Osteoblast (primary cell): ENCODE data around the gene CARNS1. TPM values are rescaled to one million over a fixed set of nuclear protein-coding genes. Genes with fewer than 3 reads are reported as not detected.

ENCODE experiments used
- DNase-seq: peaks from one replicate; pipeline ENCODE4 v3.0.0; 2011; ENCODE audit warnings: low spot score, mixed read lengths; ENCODE audit not compliant: insufficient read length; ENCODE audit errors: missing footprints
- H2AFZ ChIP-seq: 2 replicates; pipeline ENCODE4 v1.6.0; 2011; ENCODE audit warnings: mild to moderate bottlenecking, low read length
- H3K27ac ChIP-seq: 2 replicates; pipeline ENCODE4 v1.5.1; 2011; ENCODE audit warnings: mild to moderate bottlenecking, low read depth, low read length, moderate library complexity
- H3K27me3 ChIP-seq: 2 replicates; pipeline ENCODE4 v1.6.0; 2012; ENCODE audit warnings: mild to moderate bottlenecking, control low read depth, inconsistent platforms, low read length, moderate library complexity; ENCODE audit not compliant: insufficient read depth
- H3K36me3 ChIP-seq: 2 replicates; pipeline ENCODE4 v1.5.1; 2011; ENCODE audit warnings: mild to moderate bottlenecking, low read length, control low read depth, moderate library complexity; ENCODE audit not compliant: insufficient read depth
- H3K4me1 ChIP-seq: 2 replicates; pipeline ENCODE4 v1.5.1; 2011; ENCODE audit warnings: mild to moderate bottlenecking, low read length, control low read depth, moderate library complexity; ENCODE audit not compliant: insufficient read depth
- H3K4me2 ChIP-seq: 2 replicates; pipeline ENCODE4 v1.6.0; 2011; ENCODE audit warnings: mild to moderate bottlenecking, low read length; ENCODE audit not compliant: insufficient read depth
- H3K4me3 ChIP-seq: fragments of 200-600 bp; sonication (generic); 3 replicates; pipeline ENCODE4 v1.5.1; 2012; ENCODE audit warnings: mild to moderate bottlenecking, low read length, inconsistent platforms; ENCODE audit not compliant: insufficient read depth
- H3K79me2 ChIP-seq: 2 replicates; pipeline ENCODE4 v1.6.0; 2012; ENCODE audit warnings: mild to moderate bottlenecking, low read length, control low read depth, inconsistent platforms; ENCODE audit not compliant: insufficient read depth
- H3K9me3 ChIP-seq: 2 replicates; pipeline ENCODE4 v1.5.1; 2011; ENCODE audit warnings: low read depth, low read length, control low read depth
- H4K20me1 ChIP-seq: 2 replicates; pipeline ENCODE4 v1.6.0; 2012; ENCODE audit warnings: mild to moderate bottlenecking, low read length, control low read depth; ENCODE audit not compliant: insufficient read depth
- CTCF ChIP-seq: IDR thresholded peaks from 2 replicates; pipeline ENCODE4 v1.5.1; 2011; ENCODE audit warnings: mild to moderate bottlenecking, low read depth, low read length, moderate library complexity; ENCODE audit errors: extremely low read depth
- total RNA-seq: library from RNA; depleted of rRNA; stranded (reverse); fragments of >200 nt; gene quantifications from 2 replicates; pipeline ENCODE4 v1.2.3, GENCODE V29; 2012

CARNS1 gene
- total RNA-seq, 1 donor = under 0.01 TPM

- Histone ChIP-seq H3K4me2 (peak overlapping the region; percentile 88), H3K27ac (peak overlapping the region; percentile 98), H3K79me2 (peaks cover 54% of the 10 kb centered on the region), H2AFZ (no peak overlapping the region), H3K36me3 (no peaks in the 10 kb centered on the region), H3K27me3 (no peaks in the 10 kb centered on the region), H3K9me3 (no peaks in the 10 kb centered on the region), H3K4me3 (peak overlapping the region; percentile 85), H3K4me1 (peaks cover 67% of the 10 kb centered on the region), H4K20me1 (peaks cover 40% of the 10 kb centered on the region)
- peak; percentile 81 for DNase-seq
- no peak for TF ChIP-seq CTCF
These were observed 43.0 kb upstream of the CARNS1 start for GRCh38 chr11:67372321-67372992.

- TF ChIP-seq CTCF = no peak
- peak; percentile 97 for DNase-seq
- Histone ChIP-seq H3K4me3 (peak within 1 kb of the TSS; percentile 85), H3K4me2 (peak within 1 kb of the TSS; percentile 84), H3K27me3 (no peaks in the 10 kb centered on the region), H3K4me1 (peaks cover 60% of the 10 kb centered on the region), H4K20me1 (peaks cover 35% of the 10 kb centered on the region), H2AFZ (no peak within 1 kb of the TSS), H3K9me3 (no peaks in the 10 kb centered on the region), H3K79me2 (peaks cover 48% of the 10 kb centered on the region), H3K27ac (peak within 1 kb of the TSS; percentile 98), H3K36me3 (no peaks in the 10 kb centered on the region)
These were observed 42.4 kb upstream of the CARNS1 start, which contains the start of gene CLCF1 for GRCh38 chr11:67372993-67373647. CLCF1 (minus strand) TSS chr11:67373598; CDS start chr11:67373539, 59 bp downstream.

GRCh38 chr11:67373648-67374570 is 41.6 kb upstream of the CARNS1 start:
- Histone ChIP-seq H3K4me1 (peaks cover 55% of the 10 kb centered on the region), H3K27ac (peak overlapping the region; percentile 98), H3K4me3 (peak overlapping the region; percentile 85), H2AFZ (no peak overlapping the region), H3K79me2 (peaks cover 40% of the 10 kb centered on the region), H4K20me1 (peaks cover 29% of the 10 kb centered on the region), H3K9me3 (no peaks in the 10 kb centered on the region), H3K36me3 (no peaks in the 10 kb centered on the region), H3K4me2 (peak overlapping the region; percentile 84), H3K27me3 (no peaks in the 10 kb centered on the region)
- peak; percentile 35 for TF ChIP-seq CTCF
- peak; percentile 99 for DNase-seq
